GM12878 (cell line): ENCODE measurements around the gene CEBPB. TPM values are rescaled to one million over a fixed set of nuclear protein-coding genes. Genes with fewer than 3 reads are reported as not detected.

Experiments
- ATAC-seq: fragments of 200-7000 bp; cut with Tn5 transposase; 3 replicates; pipeline ENCODE4 v1.9.1; 2020; ENCODE audit warnings: mild to moderate bottlenecking, moderate library complexity
- BruUV-seq: library from RNA; stranded (reverse); fragments of 400-500 nt; replicated peaks from 2 replicates; lab custom pipeline; 2021; lab: Mats Ljungman, UMichigan
- CTCF ChIA-PET: fragments of 300-600 bp; sonication (Branson Sonifier 250); formaldehyde crosslinking; extraction: SDS; loops from one replicate; lab custom pipeline; 2021; ENCODE audit warnings: inconsistent platforms; lab: Yijun Ruan, JAX
- POLR2A ChIA-PET: fragments of 350-600 bp; formaldehyde crosslinking; extraction: SDS; loops from one replicate; lab custom pipeline; 2021; ENCODE audit warnings: inconsistent platforms; lab: Charles Lee
- RAD21 ChIA-PET: fragments of 300-600 bp; sonication (Branson Sonifier 250); formaldehyde crosslinking; loops from one replicate; lab custom pipeline; 2023; ENCODE audit warnings: antibody characterized with exemption; ENCODE audit not compliant: unreplicated experiment; lab: Charles Lee
- SMC1A ChIA-PET: fragments of 300-600 bp; sonication (Branson Sonifier 250); formaldehyde crosslinking; loops from one replicate; lab custom pipeline; 2023; ENCODE audit not compliant: unreplicated experiment, uncharacterized antibody; lab: Charles Lee
- DNase-seq: peaks from one replicate; pipeline ENCODE4 v3.0.0-alpha.2; 2011; ENCODE audit warnings: low read depth, low spot score
- FAIRE-seq: peaks from 3 replicates; lab custom pipeline; 2011; peaks lifted over from hg19 to GRCh38; lab: Jason Lieb, UNC
- H2AFZ ChIP-seq: 2 replicates; pipeline ENCODE4 v1.6.0; 2011; ENCODE audit warnings: low read depth, low read length, control low read depth; ENCODE audit not compliant: control insufficient read depth
- H3K27ac ChIP-seq: 2 replicates; pipeline ENCODE4 v1.5.1; 2011; ENCODE audit warnings: control low read depth; ENCODE audit not compliant: control insufficient read depth, insufficient read depth
- H3K27me3 ChIP-seq, 2 experiments: replicated peaks in 1 of 2; 2 replicates each; pipeline versions ENCODE4 v1.6.0 to v1.6.1; 2011; ENCODE audit warnings: low read length in 1 of 2; ENCODE audit not compliant: control insufficient read depth in 2 of 2, insufficient read depth in 2 of 2
- H3K36me3 ChIP-seq, 2 experiments: 2 replicates each; pipeline ENCODE4 v1.5.1; 2011; ENCODE audit warnings: low read length in 1 of 2; ENCODE audit not compliant: control insufficient read depth in 2 of 2, insufficient read depth in 2 of 2
- H3K4me1 ChIP-seq: 2 replicates; pipeline ENCODE4 v1.6.1; 2011; ENCODE audit warnings: mild to moderate bottlenecking, low read length, moderate library complexity, mixed read lengths; ENCODE audit not compliant: control insufficient read depth, insufficient read depth
- H3K4me2 ChIP-seq: 2 replicates; pipeline ENCODE4 v1.6.0; 2011; ENCODE audit warnings: control low read depth; ENCODE audit not compliant: control insufficient read depth, insufficient read depth
- H3K4me3 ChIP-seq: fragments of 200-600 bp; sonication (generic); 2 replicates; pipeline ENCODE4 v1.5.1; 2016
- H3K79me2 ChIP-seq: 2 replicates; pipeline ENCODE4 v1.6.0; 2011; ENCODE audit warnings: low read length; ENCODE audit not compliant: control insufficient read depth, insufficient read depth
- H3K9ac ChIP-seq: 2 replicates; pipeline ENCODE4 v1.8.0; 2011; ENCODE audit warnings: low read length, control low read depth, mixed read lengths; ENCODE audit not compliant: control insufficient read depth, insufficient read depth
- H3K9me3 ChIP-seq: replicated peaks from 3 replicates; pipeline ENCODE4 v1.5.1; 2011; ENCODE audit warnings: mild to moderate bottlenecking, low read length; ENCODE audit not compliant: control insufficient read depth, insufficient read depth
- H4K20me1 ChIP-seq: 2 replicates; pipeline ENCODE4 v1.6.0; 2011; ENCODE audit not compliant: control insufficient read depth, insufficient read depth
- CHD1 ChIP-seq: IDR thresholded peaks from 2 replicates; pipeline ENCODE4 v1.6.1; 2012; ENCODE audit warnings: low read depth, low read length, improper control_type of control experiment
- SMAD1 ChIP-seq: fragments of 450-650 bp; IDR thresholded peaks from 2 replicates; pipeline ENCODE4 v1.6.1; 2018; ENCODE audit warnings: mild to moderate bottlenecking, low read depth; ENCODE audit not compliant: partially characterized antibody
- WGBS: methylation state at CpG from one replicate; pipeline ENCODE4 v1.1.6; 2016; ENCODE audit warnings: low lambda C conversion rate; ENCODE audit not compliant: insufficient replicate concordance, insufficient coverage; ENCODE audit errors: missing lambda C conversion rate; 5-methylcytosine and 5-hydroxymethylcytosine counted together
- in situ Hi-C: fragments of 300-500 bp; cut with MboI; formaldehyde crosslinking; loops from 9 replicates; pipeline ENCODE4 v1.14.3; 2018; ENCODE audit warnings: mixed read lengths
- intact Hi-C: fragments of 100-400 bp; cut with micrococcal nuclease; formaldehyde crosslinking; loops from one replicate; pipeline ENCODE4 v1.14.2; 2022; ENCODE audit not compliant: unreplicated experiment
- polyA plus RNA-seq, 11 experiments: library from polyadenylated mRNA; depleted of rRNA in 4 of 11; unstranded in 6 of 11; stranded (reverse) in 5 of 11; fragments of >200 nt; fragmentation: Nextera tagmentation in 4 of 11; fragmentation: Illumina TruSeq in 1 of 11; extraction: Ambion mirVana in 4 of 11; extraction: Trizol in 1 of 11; gene quantifications; 1 replicate in 1 of 11; 2 replicates in 10 of 11; pipeline versions ENCODE4 v1.2.1 to v1.2.3, GENCODE V29; 2011 to 2016; ENCODE audit warnings: inconsistent platforms in 2 of 11, missing spikeins in 2 of 11, low read depth in 1 of 11
- total RNA-seq, 4 experiments: library from RNA; depleted of rRNA in 3 of 4; stranded (reverse); fragments of >200 nt in 3 of 4; fragmentation: Illumina TruSeq in 1 of 4; extraction: Trizol in 1 of 4; gene quantifications; 2 replicates each; pipeline versions ENCODE4 v1.2.1 to v1.2.3, GENCODE V29; 2013 to 2021
- TF ChIP-seq, protein P1 (sequence below): fragments of 450-650 bp; IDR thresholded peaks from 2 replicates; pipeline ENCODE4 v1.6.1; 2017; ENCODE audit warnings: mild to moderate bottlenecking, moderate library complexity
- TF ChIP-seq, protein P2 (sequence below): IDR thresholded peaks from 2 replicates; pipeline ENCODE4 v1.6.1; 2012; ENCODE audit warnings: low read depth, low read length, improper control_type of control experiment
- TF ChIP-seq, protein P3 (sequence below): fragments of 450-650 bp; conservative IDR thresholded peaks from 2 replicates; pipeline ENCODE4 v1.6.1; 2017; ENCODE audit warnings: mild to moderate bottlenecking, moderate library complexity
- TF ChIP-seq, protein P4 (sequence below): IDR thresholded peaks from 2 replicates; pipeline ENCODE4 v1.6.1; 2012; ENCODE audit warnings: mild to moderate bottlenecking, low read depth, low read length

The CEBPB gene
- total and polyA plus RNA-seq, 10 of the 15 experiments (the other 5 are each of a cell fraction or from before 2014, with no cell fraction given) = 0.18 to 8.8 (median 1.6) TPM

DNA sequence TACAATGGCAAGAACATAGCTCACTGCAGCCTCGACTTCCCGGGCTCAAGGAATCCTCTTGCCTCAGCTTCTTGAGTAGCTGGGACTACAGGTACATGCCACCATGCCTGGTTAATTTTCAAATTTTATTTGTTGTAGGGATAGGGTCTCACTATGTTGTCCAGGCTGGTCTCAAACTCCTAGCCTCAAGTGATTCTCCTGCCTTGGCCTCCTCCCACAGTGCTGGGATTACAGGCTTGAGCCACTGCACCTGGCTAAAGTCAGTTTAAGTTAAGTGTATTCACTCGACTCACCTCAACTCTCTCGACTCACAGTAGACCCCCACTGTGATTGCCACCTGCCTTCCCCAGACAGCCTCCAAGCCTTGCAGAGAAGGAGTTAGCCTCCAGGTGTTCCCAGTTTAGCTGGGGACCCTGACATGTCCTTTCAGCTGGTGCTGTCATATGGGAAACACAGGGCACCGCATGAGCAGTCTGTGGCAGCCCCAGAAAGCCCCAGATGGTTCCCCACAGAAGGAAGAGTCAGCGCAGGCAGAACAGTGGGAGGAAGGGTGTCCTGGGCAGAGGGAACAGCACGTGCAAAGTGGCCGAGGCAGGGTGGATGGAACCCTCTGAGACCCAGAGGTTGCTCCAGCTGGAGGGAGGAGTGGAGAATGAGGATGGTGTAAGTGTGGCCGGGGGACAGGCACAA lies 40.4 kb downstream of the CEBPB start (continued):
- TF ChIP-seq, protein P1, sequence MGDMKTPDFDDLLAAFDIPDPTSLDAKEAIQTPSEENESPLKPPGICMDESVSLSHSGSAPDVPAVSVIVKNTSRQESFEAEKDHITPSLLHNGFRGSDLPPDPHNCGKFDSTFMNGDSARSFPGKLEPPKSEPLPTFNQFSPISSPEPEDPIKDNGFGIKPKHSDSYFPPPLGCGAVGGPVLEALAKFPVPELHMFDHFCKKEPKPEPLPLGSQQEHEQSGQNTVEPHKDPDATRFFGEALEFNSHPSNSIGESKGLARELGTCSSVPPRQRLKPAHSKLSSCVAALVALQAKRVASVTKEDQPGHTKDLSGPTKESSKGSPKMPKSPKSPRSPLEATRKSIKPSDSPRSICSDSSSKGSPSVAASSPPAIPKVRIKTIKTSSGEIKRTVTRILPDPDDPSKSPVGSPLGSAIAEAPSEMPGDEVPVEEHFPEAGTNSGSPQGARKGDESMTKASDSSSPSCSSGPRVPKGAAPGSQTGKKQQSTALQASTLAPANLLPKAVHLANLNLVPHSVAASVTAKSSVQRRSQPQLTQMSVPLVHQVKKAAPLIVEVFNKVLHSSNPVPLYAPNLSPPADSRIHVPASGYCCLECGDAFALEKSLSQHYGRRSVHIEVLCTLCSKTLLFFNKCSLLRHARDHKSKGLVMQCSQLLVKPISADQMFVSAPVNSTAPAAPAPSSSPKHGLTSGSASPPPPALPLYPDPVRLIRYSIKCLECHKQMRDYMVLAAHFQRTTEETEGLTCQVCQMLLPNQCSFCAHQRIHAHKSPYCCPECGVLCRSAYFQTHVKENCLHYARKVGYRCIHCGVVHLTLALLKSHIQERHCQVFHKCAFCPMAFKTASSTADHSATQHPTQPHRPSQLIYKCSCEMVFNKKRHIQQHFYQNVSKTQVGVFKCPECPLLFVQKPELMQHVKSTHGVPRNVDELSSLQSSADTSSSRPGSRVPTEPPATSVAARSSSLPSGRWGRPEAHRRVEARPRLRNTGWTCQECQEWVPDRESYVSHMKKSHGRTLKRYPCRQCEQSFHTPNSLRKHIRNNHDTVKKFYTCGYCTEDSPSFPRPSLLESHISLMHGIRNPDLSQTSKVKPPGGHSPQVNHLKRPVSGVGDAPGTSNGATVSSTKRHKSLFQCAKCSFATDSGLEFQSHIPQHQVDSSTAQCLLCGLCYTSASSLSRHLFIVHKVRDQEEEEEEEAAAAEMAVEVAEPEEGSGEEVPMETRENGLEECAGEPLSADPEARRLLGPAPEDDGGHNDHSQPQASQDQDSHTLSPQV = no peak

DNA sequence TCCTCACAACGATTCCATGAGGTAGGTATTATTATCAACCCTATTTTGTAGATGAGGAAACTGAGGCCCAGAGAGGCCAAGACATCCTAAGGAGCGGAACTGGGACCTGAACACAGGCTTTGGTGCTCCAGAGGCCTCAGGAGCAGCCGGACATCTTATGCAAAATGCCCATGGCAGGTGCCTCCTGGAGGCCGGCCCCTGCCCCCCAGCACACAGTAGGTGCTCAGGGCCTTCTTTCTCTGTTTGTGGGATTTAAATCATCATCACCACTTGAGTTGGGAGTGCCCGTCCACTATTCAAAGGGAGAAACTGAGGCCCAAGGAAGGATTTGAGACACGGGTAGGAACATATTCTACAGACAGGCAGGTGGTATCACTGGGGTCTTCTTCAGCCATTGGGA lies 41.2 kb downstream of the CEBPB start:
- in situ Hi-C loops (no loop called here), intact Hi-C loops (no loop called here)
- H3K9ac ChIP-seq = no peak overlapping the region
- H2AFZ ChIP-seq = no peak overlapping the region
- CTCF ChIA-PET = no interaction called here
- H3K4me2 ChIP-seq = no peak overlapping the region
- no peaks in the 10 kb centered on the region for H4K20me1 ChIP-seq
- RAD21 ChIA-PET = no interaction called here
- DNase-seq = no peak
- H3K79me2 ChIP-seq = no peaks in the 10 kb centered on the region
- SMC1A ChIA-PET = no interaction called here
- H3K27ac ChIP-seq = no peak overlapping the region
- H3K4me3 ChIP-seq = no peak overlapping the region
- FAIRE-seq = no peak
- H3K36me3 ChIP-seq = no peaks in the 10 kb centered on the region
- ATAC-seq = no peak
- BruUV-seq = no TSS peak
- H3K9me3 ChIP-seq = no peaks in the 10 kb centered on the region
- no peaks in the 10 kb centered on the region for H3K4me1 ChIP-seq
- H3K27me3 ChIP-seq = peaks cover 0 to 1% of the 10 kb centered on the region in 2 experiments; a peak in 1 of 4 replicates
- POLR2A ChIA-PET = no interaction called here
- WGBS = 26% methylated on average over 6 of the region's 6 CpGs
- TF ChIP-seq SMAD1 = no peak
- TF ChIP-seq, protein P2, sequence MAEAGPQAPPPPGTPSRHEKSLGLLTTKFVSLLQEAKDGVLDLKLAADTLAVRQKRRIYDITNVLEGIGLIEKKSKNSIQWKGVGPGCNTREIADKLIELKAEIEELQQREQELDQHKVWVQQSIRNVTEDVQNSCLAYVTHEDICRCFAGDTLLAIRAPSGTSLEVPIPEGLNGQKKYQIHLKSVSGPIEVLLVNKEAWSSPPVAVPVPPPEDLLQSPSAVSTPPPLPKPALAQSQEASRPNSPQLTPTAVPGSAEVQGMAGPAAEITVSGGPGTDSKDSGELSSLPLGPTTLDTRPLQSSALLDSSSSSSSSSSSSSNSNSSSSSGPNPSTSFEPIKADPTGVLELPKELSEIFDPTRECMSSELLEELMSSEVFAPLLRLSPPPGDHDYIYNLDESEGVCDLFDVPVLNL = no peak
- no peak for TF ChIP-seq CHD1
- TF ChIP-seq, protein P3, sequence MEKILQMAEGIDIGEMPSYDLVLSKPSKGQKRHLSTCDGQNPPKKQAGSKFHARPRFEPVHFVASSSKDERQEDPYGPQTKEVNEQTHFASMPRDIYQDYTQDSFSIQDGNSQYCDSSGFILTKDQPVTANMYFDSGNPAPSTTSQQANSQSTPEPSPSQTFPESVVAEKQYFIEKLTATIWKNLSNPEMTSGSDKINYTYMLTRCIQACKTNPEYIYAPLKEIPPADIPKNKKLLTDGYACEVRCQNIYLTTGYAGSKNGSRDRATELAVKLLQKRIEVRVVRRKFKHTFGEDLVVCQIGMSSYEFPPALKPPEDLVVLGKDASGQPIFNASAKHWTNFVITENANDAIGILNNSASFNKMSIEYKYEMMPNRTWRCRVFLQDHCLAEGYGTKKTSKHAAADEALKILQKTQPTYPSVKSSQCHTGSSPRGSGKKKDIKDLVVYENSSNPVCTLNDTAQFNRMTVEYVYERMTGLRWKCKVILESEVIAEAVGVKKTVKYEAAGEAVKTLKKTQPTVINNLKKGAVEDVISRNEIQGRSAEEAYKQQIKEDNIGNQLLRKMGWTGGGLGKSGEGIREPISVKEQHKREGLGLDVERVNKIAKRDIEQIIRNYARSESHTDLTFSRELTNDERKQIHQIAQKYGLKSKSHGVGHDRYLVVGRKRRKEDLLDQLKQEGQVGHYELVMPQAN = no peak
- TF ChIP-seq, protein P4, sequence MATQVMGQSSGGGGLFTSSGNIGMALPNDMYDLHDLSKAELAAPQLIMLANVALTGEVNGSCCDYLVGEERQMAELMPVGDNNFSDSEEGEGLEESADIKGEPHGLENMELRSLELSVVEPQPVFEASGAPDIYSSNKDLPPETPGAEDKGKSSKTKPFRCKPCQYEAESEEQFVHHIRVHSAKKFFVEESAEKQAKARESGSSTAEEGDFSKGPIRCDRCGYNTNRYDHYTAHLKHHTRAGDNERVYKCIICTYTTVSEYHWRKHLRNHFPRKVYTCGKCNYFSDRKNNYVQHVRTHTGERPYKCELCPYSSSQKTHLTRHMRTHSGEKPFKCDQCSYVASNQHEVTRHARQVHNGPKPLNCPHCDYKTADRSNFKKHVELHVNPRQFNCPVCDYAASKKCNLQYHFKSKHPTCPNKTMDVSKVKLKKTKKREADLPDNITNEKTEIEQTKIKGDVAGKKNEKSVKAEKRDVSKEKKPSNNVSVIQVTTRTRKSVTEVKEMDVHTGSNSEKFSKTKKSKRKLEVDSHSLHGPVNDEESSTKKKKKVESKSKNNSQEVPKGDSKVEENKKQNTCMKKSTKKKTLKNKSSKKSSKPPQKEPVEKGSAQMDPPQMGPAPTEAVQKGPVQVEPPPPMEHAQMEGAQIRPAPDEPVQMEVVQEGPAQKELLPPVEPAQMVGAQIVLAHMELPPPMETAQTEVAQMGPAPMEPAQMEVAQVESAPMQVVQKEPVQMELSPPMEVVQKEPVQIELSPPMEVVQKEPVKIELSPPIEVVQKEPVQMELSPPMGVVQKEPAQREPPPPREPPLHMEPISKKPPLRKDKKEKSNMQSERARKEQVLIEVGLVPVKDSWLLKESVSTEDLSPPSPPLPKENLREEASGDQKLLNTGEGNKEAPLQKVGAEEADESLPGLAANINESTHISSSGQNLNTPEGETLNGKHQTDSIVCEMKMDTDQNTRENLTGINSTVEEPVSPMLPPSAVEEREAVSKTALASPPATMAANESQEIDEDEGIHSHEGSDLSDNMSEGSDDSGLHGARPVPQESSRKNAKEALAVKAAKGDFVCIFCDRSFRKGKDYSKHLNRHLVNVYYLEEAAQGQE = no peak
